ENCODE data around the gene EDEM3. TPM values are rescaled to one million over a fixed set of nuclear protein-coding genes. Genes with fewer than 3 reads are reported as not detected.

Gene EDEM3
- total and polyA plus RNA-seq, 9 donors, result 20.3 to 31.4 (median 25.4) TPM

- Histone ChIP-seq H3K4me3 (ENCODE audit: low read length) (no peak overlapping the region), H3K9me3 (replicated peaks; ENCODE audit: control insufficient read depth, low read depth, low read length) (no peaks in the 10 kb centered on the region), H3K27ac (ENCODE audit: low read length) (no peak overlapping the region), H3K4me1 (ENCODE audit: control insufficient read depth, insufficient read depth, low read length) (no peaks in the 10 kb centered on the region), H3K27me3 (ENCODE audit: control insufficient read depth, insufficient read depth, low read length) (no peaks in the 10 kb centered on the region), H3K36me3 (ENCODE audit: control insufficient read depth, insufficient read depth, low read length) (no peaks in the 10 kb centered on the region)
- DNase-seq, result no peak
- WGBS (ENCODE audit: insufficient coverage), result no CpG with 5 or more reads among the region's 4 CpGs
Observed at GRCh38 chr1:184740344-184740743, 14.3 kb downstream of the EDEM3 start.

- WGBS (ENCODE audit: insufficient coverage), result 100% methylated on average over 2 of the region's 4 CpGs
- no peak overlapping the region for H3K27ac ChIP-seq (ENCODE audit: low read length)
- DNase-seq, result no peak
- no peaks in the 10 kb centered on the region for H3K27me3 ChIP-seq (ENCODE audit: control insufficient read depth, insufficient read depth, low read length)
- H3K9me3 ChIP-seq (replicated peaks; ENCODE audit: control insufficient read depth, low read depth, low read length), result no peaks in the 10 kb centered on the region
- H3K4me3 ChIP-seq (ENCODE audit: low read length), result no peak overlapping the region
- H3K4me1 ChIP-seq (ENCODE audit: control insufficient read depth, insufficient read depth, low read length), result no peaks in the 10 kb centered on the region
- H3K36me3 ChIP-seq (ENCODE audit: control insufficient read depth, insufficient read depth, low read length), result no peaks in the 10 kb centered on the region
Observed at GRCh38 chr1:184739796-184740195, 14.9 kb downstream of the EDEM3 start.

GRCh38 chr1:184739070-184739469 is 15.6 kb downstream of the EDEM3 start:
- no peak overlapping the region for H3K4me3 ChIP-seq (ENCODE audit: low read length)
- no peak overlapping the region for H3K27ac ChIP-seq (ENCODE audit: low read length)
- H3K4me1 ChIP-seq (ENCODE audit: control insufficient read depth, insufficient read depth, low read length), result no peaks in the 10 kb centered on the region
- no CpG with 5 or more reads among the region's 1 CpG for WGBS (ENCODE audit: insufficient coverage)
- no peak for DNase-seq
- H3K27me3 ChIP-seq (ENCODE audit: control insufficient read depth, insufficient read depth, low read length), result no peaks in the 10 kb centered on the region
- no peaks in the 10 kb centered on the region for H3K9me3 ChIP-seq (replicated peaks; ENCODE audit: control insufficient read depth, low read depth, low read length)
- peaks cover 2% of the 10 kb centered on the region for H3K36me3 ChIP-seq (ENCODE audit: control insufficient read depth, insufficient read depth, low read length)

- H3K36me3 ChIP-seq (ENCODE audit: control insufficient read depth, insufficient read depth, low read length), result peaks cover 10% of the 10 kb centered on the region
- H3K27me3 ChIP-seq (ENCODE audit: control insufficient read depth, insufficient read depth, low read length), result no peaks in the 10 kb centered on the region
- H3K27ac ChIP-seq (ENCODE audit: low read length), result no peak overlapping the region
- H3K4me1 ChIP-seq (ENCODE audit: control insufficient read depth, insufficient read depth, low read length), result no peaks in the 10 kb centered on the region
- no peak for DNase-seq
- H3K9me3 ChIP-seq (replicated peaks; ENCODE audit: control insufficient read depth, low read depth, low read length), result no peaks in the 10 kb centered on the region
- H3K4me3 ChIP-seq (ENCODE audit: low read length), result no peak overlapping the region
Observed at GRCh38 chr1:184734980-184735379, 19.7 kb downstream of the EDEM3 start.

GRCh38 chr1:184724843-184725242 is 29.8 kb downstream of the EDEM3 start:
- no CpG with 5 or more reads among the region's 3 CpGs for WGBS (ENCODE audit: insufficient coverage)
- no peak overlapping the region for H3K27ac ChIP-seq (ENCODE audit: low read length)
- H3K4me1 ChIP-seq (ENCODE audit: control insufficient read depth, insufficient read depth, low read length), result no peaks in the 10 kb centered on the region
- H3K4me3 ChIP-seq (ENCODE audit: low read length), result no peak overlapping the region
- H3K27me3 ChIP-seq (ENCODE audit: control insufficient read depth, insufficient read depth, low read length), result no peaks in the 10 kb centered on the region
- no peaks in the 10 kb centered on the region for H3K9me3 ChIP-seq (replicated peaks; ENCODE audit: control insufficient read depth, low read depth, low read length)
- no peak for DNase-seq
- H3K36me3 ChIP-seq (ENCODE audit: control insufficient read depth, insufficient read depth, low read length), result peaks cover 3% of the 10 kb centered on the region

- WGBS (ENCODE audit: insufficient coverage), result no CpG with 5 or more reads among the region's 2 CpGs
- Histone ChIP-seq H3K9me3 (replicated peaks; ENCODE audit: control insufficient read depth, low read depth, low read length) (no peaks in the 10 kb centered on the region), H3K4me3 (ENCODE audit: low read length) (no peak overlapping the region), H3K27me3 (ENCODE audit: control insufficient read depth, insufficient read depth, low read length) (no peaks in the 10 kb centered on the region), H3K36me3 (ENCODE audit: control insufficient read depth, insufficient read depth, low read length) (peaks cover 20% of the 10 kb centered on the region), H3K4me1 (ENCODE audit: control insufficient read depth, insufficient read depth, low read length) (no peaks in the 10 kb centered on the region), H3K27ac (ENCODE audit: low read length) (no peak overlapping the region)
- DNase-seq, result no peak
Observed at GRCh38 chr1:184716158-184716557, 38.5 kb downstream of the EDEM3 start.

GRCh38 chr1:184709418-184709817 is 45.2 kb downstream of the EDEM3 start:
- Histone ChIP-seq H3K27ac (ENCODE audit: low read length) (no peak overlapping the region), H3K36me3 (ENCODE audit: control insufficient read depth, insufficient read depth, low read length) (peaks cover 27% of the 10 kb centered on the region), H3K4me1 (ENCODE audit: control insufficient read depth, insufficient read depth, low read length) (no peaks in the 10 kb centered on the region), H3K27me3 (ENCODE audit: control insufficient read depth, insufficient read depth, low read length) (no peaks in the 10 kb centered on the region), H3K4me3 (ENCODE audit: low read length) (no peak overlapping the region), H3K9me3 (replicated peaks; ENCODE audit: control insufficient read depth, low read depth, low read length) (no peaks in the 10 kb centered on the region)
- peak; percentile 11 for DNase-seq

- H3K4me1 ChIP-seq (ENCODE audit: control insufficient read depth, insufficient read depth, low read length), result no peaks in the 10 kb centered on the region
- no peak overlapping the region for H3K27ac ChIP-seq (ENCODE audit: low read length)
- H3K36me3 ChIP-seq (ENCODE audit: control insufficient read depth, insufficient read depth, low read length), result peaks cover 29% of the 10 kb centered on the region
- H3K4me3 ChIP-seq (ENCODE audit: low read length), result no peak overlapping the region
- WGBS (ENCODE audit: insufficient coverage), result 80% methylated on average over 6 of the region's 6 CpGs
- H3K27me3 ChIP-seq (ENCODE audit: control insufficient read depth, insufficient read depth, low read length), result no peaks in the 10 kb centered on the region
- no peak for DNase-seq
- no peaks in the 10 kb centered on the region for H3K9me3 ChIP-seq (replicated peaks; ENCODE audit: control insufficient read depth, low read depth, low read length)
Observed at GRCh38 chr1:184708084-184708676, 46.5 kb downstream of the EDEM3 start.

- no peak for DNase-seq
- Histone ChIP-seq H3K9me3 (replicated peaks; ENCODE audit: control insufficient read depth, low read depth, low read length) (no peaks in the 10 kb centered on the region), H3K27me3 (ENCODE audit: control insufficient read depth, insufficient read depth, low read length) (no peaks in the 10 kb centered on the region), H3K36me3 (ENCODE audit: control insufficient read depth, insufficient read depth, low read length) (peaks cover 22% of the 10 kb centered on the region), H3K27ac (ENCODE audit: low read length) (no peak overlapping the region), H3K4me3 (ENCODE audit: low read length) (no peak overlapping the region), H3K4me1 (ENCODE audit: control insufficient read depth, insufficient read depth, low read length) (no peaks in the 10 kb centered on the region)
- WGBS (ENCODE audit: insufficient coverage), result no CpG with 5 or more reads among the region's 1 CpG
Observed at GRCh38 chr1:184705271-184705670, 49.4 kb downstream of the EDEM3 start.

GRCh38 chr1:184701816-184702215 is 52.8 kb downstream of the EDEM3 start:
- peaks cover 11% of the 10 kb centered on the region for H3K36me3 ChIP-seq (ENCODE audit: control insufficient read depth, insufficient read depth, low read length)
- no peak for DNase-seq
- WGBS (ENCODE audit: insufficient coverage), result no CpG with 5 or more reads among the region's 1 CpG

GRCh38 chr1:184698969-184699368 is 55.7 kb downstream of the EDEM3 start:
- Histone ChIP-seq H3K4me3 (ENCODE audit: low read length) (no peak overlapping the region), H3K27me3 (ENCODE audit: control insufficient read depth, insufficient read depth, low read length) (no peaks in the 10 kb centered on the region), H3K36me3 (ENCODE audit: control insufficient read depth, insufficient read depth, low read length) (peaks cover 4% of the 10 kb centered on the region), H3K27ac (ENCODE audit: low read length) (no peak overlapping the region), H3K9me3 (replicated peaks; ENCODE audit: control insufficient read depth, low read depth, low read length) (no peaks in the 10 kb centered on the region), H3K4me1 (ENCODE audit: control insufficient read depth, insufficient read depth, low read length) (no peaks in the 10 kb centered on the region)
- WGBS (ENCODE audit: insufficient coverage), result no CpG with 5 or more reads among the region's 1 CpG
- no peak for DNase-seq

More at GRCh38 chr1:184701816-184702215, 52.8 kb downstream of the EDEM3 start:
- Histone ChIP-seq H3K9me3 (replicated peaks; ENCODE audit: control insufficient read depth, low read depth, low read length) (no peaks in the 10 kb centered on the region), H3K4me3 (ENCODE audit: low read length) (no peak overlapping the region), H3K4me1 (ENCODE audit: control insufficient read depth, insufficient read depth, low read length) (no peaks in the 10 kb centered on the region), H3K27ac (ENCODE audit: low read length) (no peak overlapping the region), H3K27me3 (ENCODE audit: control insufficient read depth, insufficient read depth, low read length) (no peaks in the 10 kb centered on the region)

All from muscle of leg (tissue), 11 donors.